DND-41 (cell line): ENCODE data around the gene PCK1.

ENCODE experiments used
- EZH2 ChIP-seq: IDR thresholded peaks from 3 replicates; pipeline ENCODE4 v1.6.1; 2012; ENCODE audit warnings: borderline replicate concordance, low read depth, mild to moderate bottlenecking, moderate library complexity, low read length, inconsistent platforms; ENCODE audit not compliant: severe bottlenecking
- TF ChIP-seq, protein P1 (sequence below): IDR thresholded peaks from 2 replicates; pipeline ENCODE4 v1.5.1; 2012; ENCODE audit warnings: borderline replicate concordance, low read length, moderate library complexity, mild to moderate bottlenecking; ENCODE audit not compliant: poor library complexity, severe bottlenecking; ENCODE audit errors: extremely low read depth

DNA sequence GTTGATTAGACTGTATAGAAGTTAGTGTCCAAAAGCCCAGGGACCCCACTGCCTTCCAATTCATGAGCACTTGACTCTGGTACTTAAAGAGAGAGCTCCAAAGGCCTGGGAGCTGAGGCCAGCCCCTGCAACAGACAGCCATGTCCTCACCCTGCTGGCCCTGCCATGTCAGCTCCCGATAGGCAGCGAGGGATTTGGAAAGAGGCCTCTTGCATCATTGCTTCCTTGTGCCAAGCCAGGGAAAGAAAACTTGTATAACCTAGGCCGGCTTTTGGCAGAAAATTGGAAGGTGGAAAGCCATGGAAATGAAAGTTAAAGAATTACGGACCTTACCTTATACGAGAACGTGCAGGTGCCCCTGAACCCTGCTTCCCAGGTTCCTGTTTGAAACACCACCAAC lies 8.4 kb upstream of the PCK1 start:
- TF ChIP-seq EZH2, result no peak
- TF ChIP-seq, protein P1, sequence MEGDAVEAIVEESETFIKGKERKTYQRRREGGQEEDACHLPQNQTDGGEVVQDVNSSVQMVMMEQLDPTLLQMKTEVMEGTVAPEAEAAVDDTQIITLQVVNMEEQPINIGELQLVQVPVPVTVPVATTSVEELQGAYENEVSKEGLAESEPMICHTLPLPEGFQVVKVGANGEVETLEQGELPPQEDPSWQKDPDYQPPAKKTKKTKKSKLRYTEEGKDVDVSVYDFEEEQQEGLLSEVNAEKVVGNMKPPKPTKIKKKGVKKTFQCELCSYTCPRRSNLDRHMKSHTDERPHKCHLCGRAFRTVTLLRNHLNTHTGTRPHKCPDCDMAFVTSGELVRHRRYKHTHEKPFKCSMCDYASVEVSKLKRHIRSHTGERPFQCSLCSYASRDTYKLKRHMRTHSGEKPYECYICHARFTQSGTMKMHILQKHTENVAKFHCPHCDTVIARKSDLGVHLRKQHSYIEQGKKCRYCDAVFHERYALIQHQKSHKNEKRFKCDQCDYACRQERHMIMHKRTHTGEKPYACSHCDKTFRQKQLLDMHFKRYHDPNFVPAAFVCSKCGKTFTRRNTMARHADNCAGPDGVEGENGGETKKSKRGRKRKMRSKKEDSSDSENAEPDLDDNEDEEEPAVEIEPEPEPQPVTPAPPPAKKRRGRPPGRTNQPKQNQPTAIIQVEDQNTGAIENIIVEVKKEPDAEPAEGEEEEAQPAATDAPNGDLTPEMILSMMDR, result no peak
